Endothelial cell (in vitro differentiated cells): ENCODE results near the gene GNAZ. TPM values are rescaled to one million over a fixed set of nuclear protein-coding genes. Genes with fewer than 3 reads are reported as not detected.

Experiments
- DNase-seq: peaks from one replicate; pipeline ENCODE4 v3.0.0; 2021; ENCODE audit warnings: low spot score
- H3K27ac Mint-ChIP-seq: one replicate; pipeline ENCODE4 v1.8.0; 2021; ENCODE audit warnings: mixed read lengths, inconsistent platforms; ENCODE audit not compliant: unreplicated experiment
- H3K27me3 Mint-ChIP-seq: one replicate; pipeline ENCODE4 v1.8.0; 2021; ENCODE audit warnings: mild to moderate bottlenecking, moderate library complexity, mixed read lengths, inconsistent platforms; ENCODE audit not compliant: unreplicated experiment
- H3K36me3 Mint-ChIP-seq: one replicate; pipeline ENCODE4 v1.8.0; 2021; ENCODE audit warnings: mild to moderate bottlenecking, low read depth, mixed read lengths, inconsistent platforms; ENCODE audit not compliant: unreplicated experiment
- H3K4me1 Mint-ChIP-seq: one replicate; pipeline ENCODE4 v1.8.0; 2021; ENCODE audit warnings: mild to moderate bottlenecking, mixed read lengths, inconsistent platforms; ENCODE audit not compliant: unreplicated experiment
- H3K4me3 Mint-ChIP-seq: one replicate; pipeline ENCODE4 v1.8.0; 2021; ENCODE audit warnings: mild to moderate bottlenecking, mixed read lengths, inconsistent platforms; ENCODE audit not compliant: unreplicated experiment
- H3K9me3 Mint-ChIP-seq: one replicate; pipeline ENCODE4 v1.8.0; 2021; ENCODE audit warnings: mixed read lengths, inconsistent platforms; ENCODE audit not compliant: unreplicated experiment
- CTCF ChIP-seq: fragments of 200-600 bp; sonication (generic); IDR thresholded peaks from one replicate; pipeline ENCODE4 v1.5.0; 2021; ENCODE audit warnings: antibody characterized with exemption; ENCODE audit not compliant: unreplicated experiment
- total RNA-seq: library from RNA; stranded (reverse); fragmentation: NEBNext Ultra II Directional; extraction: Animal tissue kit (Norgen Biotek cat#: 25700); gene quantifications from one replicate; pipeline ENCODE4 v1.2.1, GENCODE V29; 2021; ENCODE audit not compliant: unreplicated experiment

The GNAZ gene
- total RNA-seq, 1 donor from 2014 or later = 0.21 TPM

- H3K36me3 Mint-ChIP-seq = peaks cover 3% of the 10 kb centered on the region
- no peak overlapping the region for H3K27ac Mint-ChIP-seq
- DNase-seq = no peak
- no peaks in the 10 kb centered on the region for H3K4me1 Mint-ChIP-seq
- peaks cover 9% of the 10 kb centered on the region for H3K27me3 Mint-ChIP-seq
- no peaks in the 10 kb centered on the region for H3K9me3 Mint-ChIP-seq
- H3K4me3 Mint-ChIP-seq = no peak overlapping the region
- TF ChIP-seq CTCF = no peak
These were observed 8.1 kb downstream of the GNAZ start for GRCh38 chr22:23078462-23078787.

- Mint-ChIP-seq H3K9me3 (no peaks in the 10 kb centered on the region), H3K27me3 (peaks cover 8% of the 10 kb centered on the region), H3K36me3 (peaks cover 3% of the 10 kb centered on the region), H3K27ac (no peak overlapping the region), H3K4me3 (no peak overlapping the region), H3K4me1 (no peaks in the 10 kb centered on the region)
- DNase-seq = no peak
- no peak for TF ChIP-seq CTCF
These were observed 9.0 kb downstream of the GNAZ start for GRCh38 chr22:23079240-23079768.

- H3K36me3 Mint-ChIP-seq = peaks cover 3% of the 10 kb centered on the region
- no peak for TF ChIP-seq CTCF
- H3K27me3 Mint-ChIP-seq = peaks cover 4% of the 10 kb centered on the region
- DNase-seq = no peak
- H3K4me3 Mint-ChIP-seq = no peak overlapping the region
- H3K4me1 Mint-ChIP-seq = no peaks in the 10 kb centered on the region
- no peak overlapping the region for H3K27ac Mint-ChIP-seq
- H3K9me3 Mint-ChIP-seq = no peaks in the 10 kb centered on the region
These were observed 9.6 kb downstream of the GNAZ start for GRCh38 chr22:23079814-23080521.

- Mint-ChIP-seq H3K9me3 (no peaks in the 10 kb centered on the region), H3K4me1 (no peaks in the 10 kb centered on the region), H3K4me3 (no peak overlapping the region), H3K27me3 (peaks cover 4% of the 10 kb centered on the region), H3K27ac (no peak overlapping the region), H3K36me3 (peaks cover 3% of the 10 kb centered on the region)
- TF ChIP-seq CTCF = no peak
- DNase-seq = no peak
These were observed 10.4 kb downstream of the GNAZ start for GRCh38 chr22:23080613-23081290.
